GM12878 (cell line): ENCODE data around the gene SPR. TPM values are rescaled to one million over a fixed set of nuclear protein-coding genes. Genes with fewer than 3 reads are reported as not detected.

Experiments used
- ATAC-seq: fragments of 200-7000 bp; cut with Tn5 transposase; 3 replicates; pipeline ENCODE4 v1.9.1; 2020; ENCODE audit warnings: mild to moderate bottlenecking, moderate library complexity
- BruUV-seq: library from RNA; stranded (reverse); fragments of 400-500 nt; replicated peaks from 2 replicates; lab custom pipeline; 2021; lab: Mats Ljungman, UMichigan
- CTCF ChIA-PET: fragments of 300-600 bp; sonication (Branson Sonifier 250); formaldehyde crosslinking; extraction: SDS; loops from one replicate; lab custom pipeline; 2021; ENCODE audit warnings: inconsistent platforms; lab: Yijun Ruan, JAX
- POLR2A ChIA-PET: fragments of 350-600 bp; formaldehyde crosslinking; extraction: SDS; loops from one replicate; lab custom pipeline; 2021; ENCODE audit warnings: inconsistent platforms; lab: Charles Lee
- RAD21 ChIA-PET: fragments of 300-600 bp; sonication (Branson Sonifier 250); formaldehyde crosslinking; loops from one replicate; lab custom pipeline; 2023; ENCODE audit warnings: antibody characterized with exemption; ENCODE audit not compliant: unreplicated experiment; lab: Charles Lee
- SMC1A ChIA-PET: fragments of 300-600 bp; sonication (Branson Sonifier 250); formaldehyde crosslinking; loops from one replicate; lab custom pipeline; 2023; ENCODE audit not compliant: unreplicated experiment, uncharacterized antibody; lab: Charles Lee
- DNase-seq: peaks from one replicate; pipeline ENCODE4 v3.0.0-alpha.2; 2011; ENCODE audit warnings: low read depth, low spot score
- FAIRE-seq: peaks from 3 replicates; lab custom pipeline; 2011; peaks lifted over from hg19 to GRCh38; lab: Jason Lieb, UNC
- H2AFZ ChIP-seq: 2 replicates; pipeline ENCODE4 v1.6.0; 2011; ENCODE audit warnings: low read depth, low read length, control low read depth; ENCODE audit not compliant: control insufficient read depth
- H3K27ac ChIP-seq: 2 replicates; pipeline ENCODE4 v1.5.1; 2011; ENCODE audit warnings: control low read depth; ENCODE audit not compliant: control insufficient read depth, insufficient read depth
- H3K27me3 ChIP-seq, 2 experiments: replicated peaks in 1 of 2; 2 replicates each; pipeline versions ENCODE4 v1.6.0 to v1.6.1; 2011; ENCODE audit warnings: low read length in 1 of 2; ENCODE audit not compliant: control insufficient read depth in 2 of 2, insufficient read depth in 2 of 2
- H3K36me3 ChIP-seq, 2 experiments: 2 replicates each; pipeline ENCODE4 v1.5.1; 2011; ENCODE audit warnings: low read length in 1 of 2; ENCODE audit not compliant: control insufficient read depth in 2 of 2, insufficient read depth in 2 of 2
- H3K4me1 ChIP-seq: 2 replicates; pipeline ENCODE4 v1.6.1; 2011; ENCODE audit warnings: mild to moderate bottlenecking, low read length, moderate library complexity, mixed read lengths; ENCODE audit not compliant: control insufficient read depth, insufficient read depth
- H3K4me2 ChIP-seq: 2 replicates; pipeline ENCODE4 v1.6.0; 2011; ENCODE audit warnings: control low read depth; ENCODE audit not compliant: control insufficient read depth, insufficient read depth
- H3K4me3 ChIP-seq: fragments of 200-600 bp; sonication (generic); 2 replicates; pipeline ENCODE4 v1.5.1; 2016
- H3K79me2 ChIP-seq: 2 replicates; pipeline ENCODE4 v1.6.0; 2011; ENCODE audit warnings: low read length; ENCODE audit not compliant: control insufficient read depth, insufficient read depth
- H3K9ac ChIP-seq: 2 replicates; pipeline ENCODE4 v1.8.0; 2011; ENCODE audit warnings: low read length, control low read depth, mixed read lengths; ENCODE audit not compliant: control insufficient read depth, insufficient read depth
- H3K9me3 ChIP-seq: replicated peaks from 3 replicates; pipeline ENCODE4 v1.5.1; 2011; ENCODE audit warnings: mild to moderate bottlenecking, low read length; ENCODE audit not compliant: control insufficient read depth, insufficient read depth
- H4K20me1 ChIP-seq: 2 replicates; pipeline ENCODE4 v1.6.0; 2011; ENCODE audit not compliant: control insufficient read depth, insufficient read depth
- CHD2 ChIP-seq: IDR thresholded peaks from 2 replicates; pipeline ENCODE4 v1.6.1; 2011; ENCODE audit warnings: low read depth, low read length, improper control_type of control experiment, borderline replicate concordance
- ESRRA ChIP-seq: IDR thresholded peaks from 2 replicates; pipeline ENCODE4 v1.6.1; 2012; ENCODE audit warnings: mild to moderate bottlenecking, low read length, improper control_type of control experiment
- FOXM1 ChIP-seq: IDR thresholded peaks from 2 replicates; pipeline ENCODE4 v1.6.1; 2012; ENCODE audit warnings: low read depth, mild to moderate bottlenecking, inconsistent platforms, low read length, moderate library complexity
- GATAD2B ChIP-seq: fragments of 450-650 bp; conservative IDR thresholded peaks from 2 replicates; pipeline ENCODE4 v1.6.1; 2017; ENCODE audit warnings: low read depth, mild to moderate bottlenecking, moderate library complexity
- ZBED1 ChIP-seq: IDR thresholded peaks from 2 replicates; pipeline ENCODE4 v1.6.1; 2016; ENCODE audit warnings: borderline replicate concordance
- ZBTB4 ChIP-seq: fragments of 450-650 bp; formaldehyde crosslinking; IDR thresholded peaks from 2 replicates; pipeline ENCODE4 v1.4.0; 2022; ENCODE audit warnings: mild to moderate bottlenecking, moderate library complexity
- WGBS: methylation state at CpG from one replicate; pipeline ENCODE4 v1.1.6; 2016; ENCODE audit warnings: low lambda C conversion rate; ENCODE audit not compliant: insufficient replicate concordance, insufficient coverage; ENCODE audit errors: missing lambda C conversion rate; 5-methylcytosine and 5-hydroxymethylcytosine counted together
- in situ Hi-C: fragments of 300-500 bp; cut with MboI; formaldehyde crosslinking; loops from 9 replicates; pipeline ENCODE4 v1.14.3; 2018; ENCODE audit warnings: mixed read lengths
- intact Hi-C: fragments of 100-400 bp; cut with micrococcal nuclease; formaldehyde crosslinking; loops from one replicate; pipeline ENCODE4 v1.14.2; 2022; ENCODE audit not compliant: unreplicated experiment
- polyA plus RNA-seq, 11 experiments: library from polyadenylated mRNA; depleted of rRNA in 4 of 11; unstranded in 6 of 11; stranded (reverse) in 5 of 11; fragments of >200 nt; fragmentation: Nextera tagmentation in 4 of 11; fragmentation: Illumina TruSeq in 1 of 11; extraction: Ambion mirVana in 4 of 11; extraction: Trizol in 1 of 11; gene quantifications; 1 replicate in 1 of 11; 2 replicates in 10 of 11; pipeline versions ENCODE4 v1.2.1 to v1.2.3, GENCODE V29; 2011 to 2016; ENCODE audit warnings: inconsistent platforms in 2 of 11, missing spikeins in 2 of 11, low read depth in 1 of 11
- total RNA-seq, 4 experiments: library from RNA; depleted of rRNA in 3 of 4; stranded (reverse); fragments of >200 nt in 3 of 4; fragmentation: Illumina TruSeq in 1 of 4; extraction: Trizol in 1 of 4; gene quantifications; 2 replicates each; pipeline versions ENCODE4 v1.2.1 to v1.2.3, GENCODE V29; 2013 to 2021

Gene SPR
- total and polyA plus RNA-seq, 10 of the 15 experiments (the other 5 are each of a cell fraction or from before 2014, with no cell fraction given) = 0.68 to 7.8 (median 2.5) TPM

GRCh38 chr2:72908741-72909140 is 21.5 kb downstream of the SPR start:
- no peak overlapping the region for H3K4me2 ChIP-seq
- DNase-seq = no peak
- TF ChIP-seq GATAD2B (no peak), ZBED1 (no peak), ESRRA (no peak), CHD2 (no peak), ZBTB4 (CRISPR knock-in tag) (no peak), FOXM1 (no peak)
- no peaks in the 10 kb centered on the region for H3K9me3 ChIP-seq
- ChIA-PET POLR2A (no interaction called here), RAD21 (interaction anchor here (2.0 kb wide), 1 partner anchor 13 kb away, joined by 5 read pairs; no protein-coding TSS in a partner anchor), SMC1A (interaction anchor here (1.0 kb wide), 1 partner anchor 23 kb away, joined by 3 read pairs; no protein-coding TSS in a partner anchor), CTCF (interaction anchor here (1.3 to 7.4 kb wide), 2 partner anchors 15 to 65 kb away, joined by 3 to 57 read pairs; no protein-coding TSS in a partner anchor)
- intact Hi-C loops (no loop called here), in situ Hi-C loops (no loop called here)
- ATAC-seq = no peak
- H3K9ac ChIP-seq = no peak overlapping the region
- no TSS peak for BruUV-seq
- FAIRE-seq = no peak
- 15% methylated on average over 3 of the region's 3 CpGs for WGBS
- H3K4me1 ChIP-seq = no peaks in the 10 kb centered on the region; the same call in 1 of the 2 replicates
- H3K27me3 ChIP-seq = peaks cover 2 to 10% of the 10 kb centered on the region in 2 experiments; a peak in 2 of 4 replicates
- H3K4me3 ChIP-seq = no peak overlapping the region
- H4K20me1 ChIP-seq = no peaks in the 10 kb centered on the region
- H2AFZ ChIP-seq = no peak overlapping the region
- H3K79me2 ChIP-seq = no peaks in the 10 kb centered on the region
- no peak overlapping the region for H3K27ac ChIP-seq
- no peaks in the 10 kb centered on the region for H3K36me3 ChIP-seq
